Brain microvascular endothelial cell (primary cell): Measurements from ENCODE around the gene HOATZ.

Experiments used
- DNase-seq: peaks from one replicate; pipeline ENCODE4 v3.0.0-alpha.2; 2020
- H3K27ac ChIP-seq: fragments of 250-450 bp; sonication (Bioruptor Pico); 2 replicates; pipeline ENCODE4 v1.5.1; 2020; ENCODE audit warnings: mild to moderate bottlenecking, moderate library complexity
- H3K27me3 ChIP-seq: fragments of 250-450 bp; sonication (Bioruptor Pico); replicated peaks from 2 replicates; pipeline ENCODE4 v1.5.1; 2020; ENCODE audit warnings: mild to moderate bottlenecking
- H3K36me3 ChIP-seq: fragments of 250-450 bp; sonication (Bioruptor Pico); replicated peaks from 2 replicates; pipeline ENCODE4 v1.5.1; 2020; ENCODE audit warnings: mild to moderate bottlenecking
- H3K4me3 ChIP-seq: 2 replicates; pipeline ENCODE4 v1.5.1; 2011; ENCODE audit warnings: low read depth, mild to moderate bottlenecking, control low read depth, low read length, moderate library complexity
- in situ Hi-C: cut with HindIII; loops from 2 replicates; pipeline ENCODE4 v1.10.0; 2017; ENCODE audit warnings: low sequenced_read_pairs, low pct_ligation_motif_present
- TF ChIP-seq, protein P1 (sequence below): IDR thresholded peaks from 2 replicates; pipeline ENCODE4 v1.5.1; 2011; ENCODE audit warnings: low read depth, mild to moderate bottlenecking, moderate library complexity, low read length, control low read depth, inconsistent platforms; ENCODE audit errors: missing control alignments

HOATZ gene

GRCh38 chr11:111561306-111561705 is 46.7 kb downstream of the HOATZ start:
- Histone ChIP-seq H3K36me3 (no peaks in the 10 kb centered on the region), H3K27ac (peak overlapping the region; percentile 24), H3K27me3 (no peaks in the 10 kb centered on the region), H3K4me3 (no peak overlapping the region)
- TF ChIP-seq, protein P1, sequence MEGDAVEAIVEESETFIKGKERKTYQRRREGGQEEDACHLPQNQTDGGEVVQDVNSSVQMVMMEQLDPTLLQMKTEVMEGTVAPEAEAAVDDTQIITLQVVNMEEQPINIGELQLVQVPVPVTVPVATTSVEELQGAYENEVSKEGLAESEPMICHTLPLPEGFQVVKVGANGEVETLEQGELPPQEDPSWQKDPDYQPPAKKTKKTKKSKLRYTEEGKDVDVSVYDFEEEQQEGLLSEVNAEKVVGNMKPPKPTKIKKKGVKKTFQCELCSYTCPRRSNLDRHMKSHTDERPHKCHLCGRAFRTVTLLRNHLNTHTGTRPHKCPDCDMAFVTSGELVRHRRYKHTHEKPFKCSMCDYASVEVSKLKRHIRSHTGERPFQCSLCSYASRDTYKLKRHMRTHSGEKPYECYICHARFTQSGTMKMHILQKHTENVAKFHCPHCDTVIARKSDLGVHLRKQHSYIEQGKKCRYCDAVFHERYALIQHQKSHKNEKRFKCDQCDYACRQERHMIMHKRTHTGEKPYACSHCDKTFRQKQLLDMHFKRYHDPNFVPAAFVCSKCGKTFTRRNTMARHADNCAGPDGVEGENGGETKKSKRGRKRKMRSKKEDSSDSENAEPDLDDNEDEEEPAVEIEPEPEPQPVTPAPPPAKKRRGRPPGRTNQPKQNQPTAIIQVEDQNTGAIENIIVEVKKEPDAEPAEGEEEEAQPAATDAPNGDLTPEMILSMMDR, result no peak
- no peak for DNase-seq
- in situ Hi-C loops, result no loop called here

- DNase-seq, result peak; percentile 56
- peak overlapping the region; percentile 24 for H3K27ac ChIP-seq
- H3K27me3 ChIP-seq, result no peaks in the 10 kb centered on the region
- no peaks in the 10 kb centered on the region for H3K36me3 ChIP-seq
- no peak overlapping the region for H3K4me3 ChIP-seq
- in situ Hi-C loops, result no loop called here
- TF ChIP-seq, protein P1, result no peak
Measured at GRCh38 chr11:111561791-111562325, 47.3 kb downstream of the HOATZ start.

DNA sequence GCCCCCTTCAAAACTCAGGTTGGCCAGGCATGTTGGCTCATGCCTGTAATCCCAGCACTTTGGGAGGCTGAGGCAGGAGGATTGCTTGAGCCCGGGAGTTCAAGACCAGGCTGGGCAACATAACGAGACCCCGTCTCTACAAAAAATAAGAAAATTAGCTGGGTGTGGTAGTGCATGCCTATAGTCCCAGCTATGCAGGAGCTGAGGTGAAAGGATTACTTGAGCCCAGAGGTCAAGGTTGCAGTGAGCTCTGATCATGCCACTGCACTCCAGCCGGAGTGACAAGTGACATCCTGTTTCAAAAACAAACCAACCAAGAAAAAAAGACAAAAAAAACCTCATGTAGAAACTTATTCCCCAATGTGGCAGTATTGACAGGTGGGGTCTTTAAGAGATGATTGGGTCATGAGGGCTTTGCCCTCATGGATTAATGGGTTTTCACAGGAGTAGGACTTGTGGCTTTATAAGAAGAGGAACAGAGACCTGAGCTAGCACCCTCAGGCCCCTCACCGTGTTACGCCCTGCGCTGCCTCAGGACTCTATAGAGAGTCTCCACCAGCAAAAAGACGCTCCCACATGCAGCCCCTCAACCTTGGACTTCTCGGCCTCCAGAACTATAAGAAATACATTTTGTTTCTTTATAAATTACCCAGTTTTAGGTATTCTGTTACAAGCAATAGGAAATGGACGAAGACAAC is 48.3 kb downstream of the HOATZ start:
- in situ Hi-C loops, result no loop called here
- H3K4me3 ChIP-seq, result no peak overlapping the region
- TF ChIP-seq, protein P1, result no peak
- H3K27me3 ChIP-seq, result no peaks in the 10 kb centered on the region
- no peaks in the 10 kb centered on the region for H3K36me3 ChIP-seq
- H3K27ac ChIP-seq, result no peak overlapping the region
- no peak for DNase-seq

DNA sequence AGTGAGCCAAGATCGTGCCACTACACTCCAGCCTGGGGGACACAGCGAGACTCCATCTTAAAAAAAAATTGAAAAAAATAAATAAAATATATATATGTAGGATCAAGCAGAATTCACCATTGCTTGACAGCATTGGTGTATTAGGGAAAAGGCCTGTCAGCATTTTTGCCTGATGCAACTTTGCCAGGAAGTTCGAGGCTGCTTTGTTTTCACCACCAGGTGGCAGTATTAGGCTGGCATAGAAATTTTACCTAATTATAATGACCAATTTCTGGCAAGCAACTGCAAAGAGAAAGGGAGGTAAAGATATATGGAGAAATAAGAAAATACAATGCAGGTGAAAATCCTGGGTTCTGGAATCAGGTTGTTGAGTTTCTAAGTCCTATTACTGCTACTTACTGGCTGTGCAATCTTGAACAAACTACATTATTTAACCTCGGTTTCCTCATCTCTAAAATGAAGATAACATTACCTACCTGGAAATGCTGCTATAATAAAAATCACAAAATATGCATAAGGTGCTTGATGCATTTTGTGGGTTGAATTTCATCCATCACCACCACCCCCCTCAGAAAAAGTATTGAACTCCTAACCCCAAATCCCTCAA is 50.6 kb downstream of the HOATZ start:
- no peaks in the 10 kb centered on the region for H3K36me3 ChIP-seq
- TF ChIP-seq, protein P1, result peak; percentile 85
- peak; percentile 79 for DNase-seq
- H3K27ac ChIP-seq, result no peak overlapping the region
- in situ Hi-C loops, result no loop called here
- no peaks in the 10 kb centered on the region for H3K27me3 ChIP-seq
- H3K4me3 ChIP-seq, result no peak overlapping the region

DNA sequence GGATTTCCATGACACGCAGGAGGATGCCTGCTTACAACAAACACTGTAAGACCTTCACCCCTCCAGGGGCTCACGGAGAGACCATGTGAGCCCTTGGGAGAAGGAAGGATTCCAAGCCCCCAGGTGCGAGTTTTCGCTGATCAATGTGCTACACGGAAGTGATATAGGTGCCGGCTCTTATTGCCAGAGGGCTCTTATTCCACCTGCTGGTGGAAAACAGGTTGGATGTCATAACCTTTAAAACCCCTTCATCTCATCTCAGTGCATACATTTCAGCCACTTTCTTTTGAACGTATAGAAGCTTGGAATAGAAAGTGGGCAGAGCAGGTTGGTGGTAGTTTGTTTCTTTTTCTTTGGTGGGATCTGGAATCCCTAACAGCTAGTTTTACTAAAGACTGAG is 51.7 kb downstream of the HOATZ start:
- no peak overlapping the region for H3K4me3 ChIP-seq
- H3K36me3 ChIP-seq, result no peaks in the 10 kb centered on the region
- TF ChIP-seq, protein P1, result no peak
- no peak overlapping the region for H3K27ac ChIP-seq
- DNase-seq, result no peak
- in situ Hi-C loops, result no loop called here
- H3K27me3 ChIP-seq, result no peaks in the 10 kb centered on the region
